Activated T-helper 17 cell treated with anti-CD3 and anti-CD28 coated beads, Interleukin-2, amount 50 U/mL, for 72 hours (primary cell): ENCODE data around the gene LHFPL5. TPM values are rescaled to one million over a fixed set of nuclear protein-coding genes. Genes with fewer than 3 reads are reported as not detected.

Source experiments
- ATAC-seq: fragments of 150-1000 bp; cut with Tn5 transposase; replicated peaks from 2 replicates; pipeline ENCODE4 v1.10.0; 2021; ENCODE audit warnings: mild to moderate bottlenecking, moderate library complexity
- H3K27ac Mint-ChIP-seq: one replicate; pipeline ENCODE4 v1.8.0; 2022; ENCODE audit warnings: mixed read lengths
- H3K27me3 Mint-ChIP-seq: one replicate; pipeline ENCODE4 v1.8.0; 2022; ENCODE audit warnings: mixed read lengths
- H3K36me3 Mint-ChIP-seq: one replicate; pipeline ENCODE4 v1.8.0; 2022; ENCODE audit warnings: low read depth, mild to moderate bottlenecking, mixed read lengths
- H3K4me1 Mint-ChIP-seq: one replicate; pipeline ENCODE4 v1.8.0; 2022; ENCODE audit warnings: mixed read lengths
- H3K4me3 Mint-ChIP-seq: one replicate; pipeline ENCODE4 v1.8.0; 2022; ENCODE audit warnings: mild to moderate bottlenecking, mixed read lengths
- H3K9me3 Mint-ChIP-seq: one replicate; pipeline ENCODE4 v1.8.0; 2022; ENCODE audit warnings: mixed read lengths
- total RNA-seq, 2 donors: library from RNA; stranded (reverse); gene quantifications; one replicate each; pipeline ENCODE4 v1.2.3, GENCODE V29; 2022

Gene LHFPL5
- total RNA-seq, 2 donors from 2014 or later = 0.21 to 0.26 TPM

DNA sequence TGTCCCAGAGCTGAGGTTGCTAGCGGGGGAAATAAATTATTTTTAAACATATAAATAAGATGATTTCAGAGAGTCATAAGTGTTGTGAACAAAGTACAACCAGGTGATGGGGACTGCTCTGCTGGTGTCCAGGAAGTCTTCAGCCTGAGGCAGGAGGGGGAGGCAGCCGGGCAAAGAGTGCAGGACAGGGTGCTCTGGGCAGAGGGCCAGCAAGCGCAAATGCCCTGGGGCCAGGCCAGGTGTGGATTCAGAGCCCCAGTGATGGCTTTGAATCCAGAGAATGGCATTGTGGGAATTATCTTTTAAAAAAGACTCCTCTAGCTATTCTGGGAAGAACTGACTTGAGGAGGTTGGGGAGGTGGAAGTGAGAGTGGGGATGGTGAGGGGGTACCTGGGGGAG is 22.7 kb upstream of the LHFPL5 start:
- Mint-ChIP-seq H3K4me1 (no peaks in the 10 kb centered on the region), H3K36me3 (no peaks in the 10 kb centered on the region), H3K9me3 (no peaks in the 10 kb centered on the region), H3K4me3 (no peak overlapping the region), H3K27me3 (peaks cover 28% of the 10 kb centered on the region), H3K27ac (no peak overlapping the region)
- ATAC-seq = no peak

DNA sequence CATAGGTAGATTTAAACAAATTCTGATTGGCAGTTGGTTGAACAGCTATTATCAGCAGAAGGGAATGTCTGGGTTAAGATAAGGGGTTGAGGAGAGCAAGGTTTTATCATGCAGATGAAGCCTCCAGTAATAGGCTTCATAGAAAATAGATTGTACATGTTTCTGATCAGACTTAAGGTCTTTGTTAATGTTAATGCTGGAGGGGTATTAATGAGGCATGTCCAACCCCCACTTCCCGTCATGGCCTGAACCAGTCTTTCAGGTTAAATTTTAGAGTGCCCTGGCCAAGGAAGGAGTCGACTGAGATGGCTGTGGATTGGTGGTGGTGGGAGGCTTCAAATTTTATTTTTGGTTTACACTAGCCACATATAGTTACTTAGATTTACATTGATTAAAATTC is 21.0 kb upstream of the LHFPL5 start:
- H3K4me3 Mint-ChIP-seq = no peak overlapping the region
- no peaks in the 10 kb centered on the region for H3K9me3 Mint-ChIP-seq
- H3K27me3 Mint-ChIP-seq = peaks cover 38% of the 10 kb centered on the region
- no peaks in the 10 kb centered on the region for H3K36me3 Mint-ChIP-seq
- no peaks in the 10 kb centered on the region for H3K4me1 Mint-ChIP-seq
- no peak overlapping the region for H3K27ac Mint-ChIP-seq
- ATAC-seq = no peak

DNA sequence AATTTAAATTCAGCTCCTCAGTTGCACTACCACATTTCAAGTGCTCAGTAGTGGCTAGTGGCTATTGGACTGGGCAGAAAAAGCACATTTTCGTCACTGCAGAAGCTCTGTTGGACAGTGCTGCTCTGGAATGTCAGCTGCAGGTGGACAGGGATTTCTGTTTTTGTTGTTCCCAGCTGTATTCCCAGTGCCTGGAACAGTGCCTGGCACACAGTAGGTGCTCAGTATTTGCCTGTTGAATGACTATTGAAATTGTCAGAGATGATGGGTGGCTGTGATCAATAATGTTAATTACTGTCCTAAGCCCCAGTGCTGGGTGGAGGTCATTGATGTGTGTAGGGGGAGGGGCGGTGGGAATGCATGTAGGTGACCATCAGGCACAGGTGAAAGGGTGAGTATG is 18.9 kb upstream of the LHFPL5 start:
- H3K9me3 Mint-ChIP-seq = no peaks in the 10 kb centered on the region
- H3K4me1 Mint-ChIP-seq = no peaks in the 10 kb centered on the region
- peaks cover 42% of the 10 kb centered on the region for H3K27me3 Mint-ChIP-seq
- H3K4me3 Mint-ChIP-seq = no peak overlapping the region
- H3K36me3 Mint-ChIP-seq = no peaks in the 10 kb centered on the region
- no peak for ATAC-seq
- H3K27ac Mint-ChIP-seq = no peak overlapping the region

DNA sequence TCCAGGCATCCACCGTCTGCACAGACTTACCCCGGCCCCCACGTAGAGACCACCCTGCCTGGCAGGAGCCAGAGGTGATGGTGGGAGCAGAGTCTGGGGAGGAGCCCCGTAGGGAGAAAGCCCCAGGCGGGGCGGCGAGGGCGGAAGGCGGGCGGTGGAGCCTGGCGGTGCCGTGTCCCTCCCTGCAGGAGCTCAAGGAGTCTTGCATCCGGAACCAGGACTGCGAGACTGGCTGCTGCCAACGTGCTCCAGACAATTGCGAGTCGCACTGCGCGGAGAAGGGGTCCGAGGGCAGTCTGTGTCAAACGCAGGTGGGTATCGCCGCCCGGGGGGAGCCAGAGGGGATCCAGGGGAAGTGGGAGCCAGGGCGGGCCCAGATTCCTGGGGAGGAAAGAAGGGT is 18.3 kb upstream of the LHFPL5 start:
- no peaks in the 10 kb centered on the region for H3K9me3 Mint-ChIP-seq
- H3K36me3 Mint-ChIP-seq = no peaks in the 10 kb centered on the region
- ATAC-seq = no peak
- no peaks in the 10 kb centered on the region for H3K4me1 Mint-ChIP-seq
- H3K4me3 Mint-ChIP-seq = no peak overlapping the region
- no peak overlapping the region for H3K27ac Mint-ChIP-seq
- peaks cover 40% of the 10 kb centered on the region for H3K27me3 Mint-ChIP-seq

DNA sequence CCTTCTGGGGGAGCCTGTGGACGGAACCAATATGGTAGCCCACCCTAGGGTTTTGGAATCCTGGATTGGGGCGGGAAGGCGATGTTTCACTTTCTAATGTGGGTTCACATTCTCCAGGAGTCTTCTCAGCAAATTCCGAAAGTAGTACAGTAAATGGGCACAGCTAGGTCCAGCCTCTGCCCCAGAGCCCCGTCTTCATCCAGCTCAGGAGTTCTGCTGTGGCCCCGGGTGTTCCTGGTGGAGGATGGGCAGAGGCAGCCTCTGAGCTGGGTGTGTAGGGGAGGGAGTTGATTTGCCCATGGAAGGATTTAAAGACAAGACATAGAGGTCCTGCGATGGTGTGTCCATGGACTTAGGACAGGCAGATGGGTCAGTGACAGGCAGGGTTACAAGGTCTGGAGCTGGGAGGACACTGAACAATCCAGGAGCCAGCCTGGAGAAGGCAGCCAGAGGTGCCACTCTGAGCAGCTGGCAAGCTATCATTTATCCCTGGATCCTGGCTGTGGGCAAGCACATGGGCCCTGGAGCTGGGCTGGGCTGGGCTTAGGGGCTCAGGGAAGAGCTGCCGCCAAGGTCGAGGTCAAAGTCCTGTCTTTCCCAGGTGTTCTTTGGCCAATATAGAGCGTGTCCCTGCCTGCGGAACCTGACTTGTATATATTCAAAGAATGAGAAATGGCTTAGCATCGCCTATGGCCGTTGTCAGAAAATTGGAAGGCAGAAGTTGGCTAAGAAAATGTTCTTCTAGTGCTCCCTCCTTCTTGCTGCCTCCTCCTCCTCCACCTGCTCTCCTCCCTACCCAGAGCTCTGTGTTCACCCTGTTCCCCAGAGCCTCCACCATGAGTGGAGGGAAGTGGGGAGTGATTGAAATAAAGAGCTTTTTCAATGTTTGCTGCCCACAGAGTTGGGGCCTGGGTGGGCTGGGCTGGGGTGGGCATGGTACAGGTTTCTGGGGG is 17.6 kb upstream of the LHFPL5 start:
- ATAC-seq = no peak
- H3K9me3 Mint-ChIP-seq = no peaks in the 10 kb centered on the region
- no peak overlapping the region for H3K27ac Mint-ChIP-seq
- peaks cover 35% of the 10 kb centered on the region for H3K27me3 Mint-ChIP-seq
- no peaks in the 10 kb centered on the region for H3K4me1 Mint-ChIP-seq
- H3K4me3 Mint-ChIP-seq = no peak overlapping the region
- H3K36me3 Mint-ChIP-seq = no peaks in the 10 kb centered on the region

DNA sequence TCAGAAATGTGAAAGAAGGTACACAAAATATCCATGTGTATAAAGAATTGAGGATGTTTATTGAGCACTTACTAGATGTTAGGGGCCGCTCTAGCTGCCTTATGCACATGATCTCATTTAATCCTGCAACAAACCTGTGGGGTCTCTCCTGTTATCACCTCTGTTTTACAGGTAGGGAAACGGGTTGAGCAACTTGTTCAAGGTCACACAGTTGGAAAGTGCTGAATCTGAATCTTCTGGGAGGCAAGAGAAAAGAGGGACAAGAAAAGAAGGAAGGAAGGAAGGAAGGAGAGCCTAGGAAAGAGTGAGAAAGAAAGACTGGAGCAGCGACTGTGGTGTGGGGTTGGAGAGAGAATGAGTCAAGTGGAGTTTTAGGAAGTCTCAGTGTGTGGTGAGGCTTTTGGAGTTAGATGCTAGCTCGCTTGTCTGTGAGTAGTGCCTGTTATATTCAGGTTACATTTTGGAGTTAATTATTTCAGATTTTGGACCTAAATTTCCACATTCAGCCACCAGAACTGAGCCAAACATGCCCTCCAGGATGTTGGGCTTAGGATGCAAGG is 16.6 kb upstream of the LHFPL5 start:
- peaks cover 36% of the 10 kb centered on the region for H3K27me3 Mint-ChIP-seq

DNA sequence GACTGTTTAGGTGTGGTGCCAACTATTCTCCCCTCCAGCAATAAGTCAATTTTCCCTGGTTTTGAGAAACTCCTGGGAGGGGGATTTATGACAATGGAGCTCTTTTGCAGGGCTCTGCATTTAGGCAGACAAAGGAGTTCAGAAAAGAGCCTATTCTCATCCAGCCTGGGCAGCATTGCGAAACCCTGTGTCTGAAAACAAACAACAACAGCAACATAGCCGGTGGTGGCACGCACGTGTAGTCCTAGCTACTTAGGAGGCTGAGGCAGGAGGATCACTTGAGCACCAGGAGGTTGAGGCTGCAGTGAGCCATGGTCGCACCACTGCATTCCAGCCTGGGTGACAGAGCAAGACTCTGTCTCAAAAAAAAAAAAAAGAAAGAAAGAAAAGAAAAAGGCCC is 14.5 kb upstream of the LHFPL5 start:
- ATAC-seq = no peak
- Mint-ChIP-seq H3K9me3 (no peaks in the 10 kb centered on the region), H3K27me3 (peaks cover 37% of the 10 kb centered on the region), H3K36me3 (no peaks in the 10 kb centered on the region), H3K4me1 (no peaks in the 10 kb centered on the region), H3K27ac (no peak overlapping the region), H3K4me3 (no peak overlapping the region)

More for the DNA sequence above, 16.6 kb upstream of the LHFPL5 start:
- Mint-ChIP-seq H3K36me3 (no peaks in the 10 kb centered on the region), H3K4me1 (no peaks in the 10 kb centered on the region), H3K9me3 (no peaks in the 10 kb centered on the region), H3K4me3 (no peak overlapping the region), H3K27ac (no peak overlapping the region)
- ATAC-seq = no peak

DNA sequence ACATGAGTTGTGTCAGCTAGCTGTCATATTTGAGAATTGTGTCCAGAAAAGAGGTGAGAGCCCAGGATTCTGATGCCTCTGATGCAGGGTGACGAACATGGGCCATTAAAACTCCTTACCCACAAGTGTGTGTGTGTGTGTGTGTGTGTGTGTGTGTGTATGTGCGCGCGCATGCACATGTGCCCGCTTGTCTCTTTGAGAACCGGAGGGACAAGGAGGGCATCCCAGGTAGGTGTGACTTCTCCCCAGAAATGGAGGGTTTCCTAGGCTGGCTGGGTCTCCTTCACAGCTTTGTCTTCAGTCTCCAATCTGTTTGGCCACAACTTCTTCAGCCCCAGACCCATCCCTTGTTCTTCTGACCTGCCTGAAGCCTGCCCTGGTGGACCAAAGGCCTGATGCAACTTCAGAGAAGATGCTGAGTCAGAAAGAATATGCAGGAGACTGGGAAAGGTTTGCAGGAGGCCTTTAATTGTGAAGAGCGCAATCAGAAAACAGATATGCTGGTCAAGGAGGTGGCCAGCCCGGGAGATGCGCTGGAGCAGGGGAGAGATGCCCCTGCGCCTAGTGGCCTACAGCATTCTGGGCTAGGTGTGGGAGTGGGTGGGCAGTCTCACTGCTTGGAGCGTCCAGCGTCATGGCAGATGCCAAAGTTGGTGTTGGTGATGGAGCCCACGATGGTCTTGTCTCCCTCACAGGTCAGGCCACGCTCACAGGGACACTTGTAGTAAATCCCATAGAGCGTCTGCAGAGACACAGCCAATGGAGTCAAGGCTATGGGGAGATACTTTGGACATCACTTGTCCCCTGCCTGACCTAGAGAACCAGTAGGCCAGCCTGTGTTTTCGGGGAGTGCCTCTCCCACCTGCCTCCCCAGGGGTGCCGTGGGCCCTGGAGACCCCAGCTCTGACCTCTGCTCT is 10.4 kb upstream of the LHFPL5 start:
- no peaks in the 10 kb centered on the region for H3K4me1 Mint-ChIP-seq

DNA sequence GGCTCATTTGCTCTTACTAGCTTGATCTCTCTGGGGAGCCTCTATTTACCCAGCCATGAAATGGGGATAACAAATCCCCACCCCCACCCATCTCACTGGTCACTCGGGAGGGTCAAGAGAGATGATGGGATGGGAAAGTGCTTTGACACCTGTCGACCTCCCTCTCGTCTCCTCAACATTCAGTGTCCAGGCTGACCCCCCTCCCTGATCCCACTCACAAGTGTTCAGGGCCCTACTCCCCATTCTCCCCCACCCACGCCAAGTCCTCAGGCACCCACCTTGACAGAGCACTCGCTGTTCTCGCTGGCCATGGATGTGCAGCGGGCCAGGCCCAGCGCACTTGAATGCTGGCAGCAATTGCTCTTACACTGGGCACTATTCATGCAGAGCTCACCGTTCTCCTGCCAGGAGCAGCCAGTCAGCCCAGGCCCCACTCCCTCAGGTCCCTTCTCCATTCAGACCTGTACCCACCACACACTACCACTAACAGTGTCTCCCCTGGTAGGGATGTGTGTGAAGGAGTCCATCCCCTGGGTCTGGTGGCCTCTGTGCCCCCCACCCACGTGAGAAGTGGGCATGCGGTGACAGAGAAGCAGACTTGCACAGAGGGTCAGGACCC is 9.6 kb upstream of the LHFPL5 start:
- no peak for ATAC-seq
- Mint-ChIP-seq H3K27me3 (peaks cover 13% of the 10 kb centered on the region), H3K9me3 (no peaks in the 10 kb centered on the region), H3K4me3 (no peak overlapping the region), H3K4me1 (no peaks in the 10 kb centered on the region), H3K27ac (peak overlapping the region; percentile 54), H3K36me3 (no peaks in the 10 kb centered on the region)

More for the DNA sequence above, 10.4 kb upstream of the LHFPL5 start:
- Mint-ChIP-seq H3K27me3 (peaks cover 17% of the 10 kb centered on the region), H3K4me3 (no peak overlapping the region), H3K27ac (no peak overlapping the region), H3K36me3 (no peaks in the 10 kb centered on the region), H3K9me3 (no peaks in the 10 kb centered on the region)
- ATAC-seq = no peak

DNA sequence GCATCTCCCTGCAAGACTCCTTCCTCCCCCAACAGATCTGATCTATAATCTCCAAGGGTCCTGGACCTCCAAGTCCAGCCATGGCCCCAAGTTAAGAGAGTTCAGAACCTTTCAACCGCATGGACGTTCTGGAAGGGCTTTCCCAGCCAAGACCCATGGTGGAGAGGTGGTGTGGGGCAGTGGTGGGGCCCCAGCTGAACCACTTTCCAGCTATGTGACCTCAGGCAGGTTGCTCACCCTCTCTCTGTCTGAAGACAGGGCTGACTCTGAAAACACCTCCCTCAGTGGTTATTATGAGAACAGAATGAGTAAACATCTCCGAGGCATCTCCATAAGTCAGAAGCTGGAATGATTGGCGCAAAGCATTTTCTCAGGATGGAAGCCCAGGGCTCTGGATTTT is 8.9 kb upstream of the LHFPL5 start:
- Mint-ChIP-seq H3K4me1 (no peaks in the 10 kb centered on the region), H3K27ac (peak overlapping the region; percentile 54), H3K9me3 (no peaks in the 10 kb centered on the region), H3K27me3 (peaks cover 12% of the 10 kb centered on the region), H3K36me3 (no peaks in the 10 kb centered on the region), H3K4me3 (no peak overlapping the region)
- peak; percentile 52 for ATAC-seq

DNA sequence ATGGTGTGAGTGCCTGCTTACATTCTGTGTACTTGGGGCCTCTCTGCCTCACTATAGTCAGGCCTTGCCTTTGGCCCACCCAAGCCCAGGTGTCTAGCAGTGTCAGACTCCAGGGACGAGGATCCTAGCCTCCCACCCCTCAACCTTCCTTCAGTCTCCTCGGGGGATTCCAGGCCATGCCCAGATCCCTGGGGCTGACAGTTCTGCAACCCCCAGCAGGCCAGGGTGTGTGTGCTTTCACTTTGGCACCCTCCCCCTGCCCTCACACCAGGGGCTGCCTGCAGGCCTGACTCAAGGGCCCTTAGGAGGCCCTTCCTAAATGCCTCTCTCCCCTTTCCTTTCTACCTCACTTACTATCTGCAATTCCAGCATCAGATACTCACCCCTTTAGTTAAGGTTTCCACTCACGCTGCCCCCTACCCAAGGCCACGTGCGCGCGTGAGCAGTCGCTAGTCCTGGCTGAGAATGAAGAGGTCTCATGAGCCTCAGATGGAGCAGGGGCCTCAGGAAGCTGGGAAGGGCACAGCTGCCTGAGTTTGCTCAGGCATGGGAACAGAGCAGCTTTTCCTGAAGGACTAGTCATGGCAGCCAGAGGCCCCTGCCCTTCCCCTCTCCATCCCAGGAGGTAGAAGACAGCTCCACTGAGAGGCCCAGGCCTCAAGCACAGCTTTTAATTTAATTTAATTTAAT is 7.2 kb upstream of the LHFPL5 start:
- Mint-ChIP-seq H3K36me3 (no peaks in the 10 kb centered on the region), H3K9me3 (no peaks in the 10 kb centered on the region), H3K27ac (no peak overlapping the region), H3K27me3 (peaks cover 12% of the 10 kb centered on the region), H3K4me1 (no peaks in the 10 kb centered on the region), H3K4me3 (no peak overlapping the region)
- ATAC-seq = no peak

DNA sequence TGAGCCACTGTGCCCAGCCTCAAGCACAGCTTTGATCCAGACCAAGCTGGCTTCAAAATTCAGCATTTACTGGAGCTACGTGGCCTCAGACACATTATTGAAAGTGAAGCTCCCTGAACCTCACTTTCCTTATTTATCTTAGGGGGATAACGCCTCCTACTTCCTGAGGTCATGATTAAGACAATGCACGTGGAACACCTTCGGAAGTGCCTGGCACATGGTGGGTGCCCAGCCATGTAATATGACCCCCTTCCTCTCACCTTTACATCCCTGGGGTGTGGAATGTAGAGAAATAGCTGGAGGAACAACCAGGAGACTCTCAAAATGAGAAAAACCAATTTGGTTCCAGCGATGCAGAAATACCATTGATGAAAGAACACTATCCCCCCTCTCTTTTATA is 6.4 kb upstream of the LHFPL5 start:
- Mint-ChIP-seq H3K9me3 (no peaks in the 10 kb centered on the region), H3K36me3 (no peaks in the 10 kb centered on the region), H3K27me3 (peaks cover 9% of the 10 kb centered on the region), H3K27ac (no peak overlapping the region), H3K4me3 (no peak overlapping the region), H3K4me1 (no peaks in the 10 kb centered on the region)
- no peak for ATAC-seq

DNA sequence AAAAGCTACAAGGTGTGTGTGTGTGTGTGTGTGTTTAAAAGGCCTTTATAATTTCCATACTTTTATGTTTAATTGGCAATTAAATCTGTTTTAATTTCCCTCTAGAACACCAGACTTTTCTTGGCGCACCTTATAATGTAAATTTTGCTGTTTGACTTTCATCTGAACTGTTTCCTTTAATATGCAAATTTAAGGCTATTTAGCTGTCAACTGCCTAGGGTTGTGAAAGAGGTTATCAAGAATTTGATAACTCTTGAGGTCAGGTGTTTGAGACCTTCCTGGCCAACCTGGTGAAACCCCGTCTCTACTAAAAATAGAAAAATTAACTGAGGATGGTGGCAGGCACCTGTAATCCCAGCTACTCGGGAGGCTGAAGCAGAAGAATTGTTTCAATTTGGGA is 4.0 kb upstream of the LHFPL5 start:
- H3K36me3 Mint-ChIP-seq = no peaks in the 10 kb centered on the region
- peaks cover 11% of the 10 kb centered on the region for H3K27me3 Mint-ChIP-seq
- H3K4me1 Mint-ChIP-seq = no peaks in the 10 kb centered on the region
- H3K4me3 Mint-ChIP-seq = no peak overlapping the region
- H3K9me3 Mint-ChIP-seq = no peaks in the 10 kb centered on the region
- no peak for ATAC-seq
- H3K27ac Mint-ChIP-seq = no peak overlapping the region

DNA sequence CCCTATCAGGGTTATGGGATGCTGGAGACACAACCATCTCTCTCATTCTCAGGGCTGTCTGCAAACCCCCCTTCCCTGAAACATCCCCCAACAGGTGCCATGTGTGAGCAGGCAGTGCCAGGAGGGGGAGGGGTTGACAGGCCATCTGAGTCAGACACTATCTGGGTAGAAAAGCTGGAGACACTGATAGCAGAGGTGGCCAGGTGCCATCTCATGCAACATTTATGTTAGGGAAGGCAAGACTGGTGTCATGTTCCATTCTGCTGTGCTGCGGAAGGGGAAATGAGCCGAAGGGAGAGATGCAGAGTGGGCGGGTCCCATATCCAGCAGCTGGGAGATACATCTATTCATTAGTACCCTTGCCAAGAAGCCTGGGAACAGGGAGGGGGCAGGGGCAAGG is 3.5 kb downstream of the LHFPL5 start:
- ATAC-seq = no peak
- Mint-ChIP-seq H3K36me3 (no peaks in the 10 kb centered on the region), H3K9me3 (no peaks in the 10 kb centered on the region), H3K4me3 (no peak overlapping the region), H3K27me3 (peaks cover 27% of the 10 kb centered on the region), H3K4me1 (peaks cover 4% of the 10 kb centered on the region), H3K27ac (no peak overlapping the region)
